Ectodermal cell (in vitro differentiated cells): ENCODE results near the gene TSPAN11.
"Not testable (repeated sequence)": the region's sequence is repeated elsewhere in the genome, so short reads cannot be mapped to it uniquely, and the experiment has no call there.

Source experiments
- H3K27ac ChIP-seq: 2 replicates; pipeline ENCODE4 v1.7.0; 2013; ENCODE audit warnings: mild to moderate bottlenecking, low read depth, low read length; ENCODE audit not compliant: insufficient read depth, poor library complexity, severe bottlenecking
- H3K27me3 ChIP-seq: 2 replicates; pipeline ENCODE4 v1.7.0; 2013; ENCODE audit warnings: mild to moderate bottlenecking, low read length; ENCODE audit not compliant: insufficient read depth, control insufficient read depth, poor library complexity, severe bottlenecking
- H3K36me3 ChIP-seq: one replicate; pipeline ENCODE4 v1.7.0; 2013; ENCODE audit warnings: low read length; ENCODE audit not compliant: control insufficient read depth, insufficient read depth
- H3K4me1 ChIP-seq: one replicate; pipeline ENCODE4 v1.7.0; 2013; ENCODE audit warnings: low read length; ENCODE audit not compliant: control insufficient read depth, insufficient read depth
- H3K4me3 ChIP-seq: 2 replicates; pipeline ENCODE4 v1.7.0; 2013; ENCODE audit warnings: low read depth, low read length, control low read depth; ENCODE audit not compliant: insufficient read depth
- H3K9me3 ChIP-seq: 2 replicates; pipeline ENCODE4 v1.7.0; 2013; ENCODE audit warnings: mild to moderate bottlenecking, low read length, moderate library complexity; ENCODE audit not compliant: control insufficient read depth
- WGBS, 2 experiments: methylation state at CpG; one replicate each; pipeline ENCODE4 v1.1.7; 2013; ENCODE audit warnings: missing lambda C conversion rate in 2 of 2; 5-methylcytosine and 5-hydroxymethylcytosine counted together

The TSPAN11 gene

GRCh38 chr12:31018106-31018789 is 91.7 kb downstream of the TSPAN11 start:
- Histone ChIP-seq H3K4me1 (no peaks in the 10 kb centered on the region), H3K27me3 (no peaks in the 10 kb centered on the region), H3K4me3 (no peak overlapping the region), H3K27ac (no peak overlapping the region), H3K9me3 (no peaks in the 10 kb centered on the region), H3K36me3 (no peaks in the 10 kb centered on the region)
- WGBS, 2 experiments: 93 to 94% methylated on average over 3 of the region's 3 CpGs

GRCh38 chr12:31018790-31019505 is 92.4 kb downstream of the TSPAN11 start:
- Histone ChIP-seq H3K36me3 (no peaks in the 10 kb centered on the region), H3K4me1 (no peaks in the 10 kb centered on the region), H3K9me3 (no peaks in the 10 kb centered on the region), H3K27ac (no peak overlapping the region), H3K27me3 (no peaks in the 10 kb centered on the region), H3K4me3 (no peak overlapping the region)
- WGBS, 2 experiments: 96% methylated on average over 6 of the region's 6 CpGs

GRCh38 chr12:31019561-31019960 is 93.0 kb downstream of the TSPAN11 start:
- Histone ChIP-seq H3K4me1 (no peaks in the 10 kb centered on the region), H3K9me3 (no peaks in the 10 kb centered on the region), H3K27me3 (no peaks in the 10 kb centered on the region), H3K27ac (no peak overlapping the region), H3K4me3 (no peak overlapping the region), H3K36me3 (no peaks in the 10 kb centered on the region)
- 93 to 94% methylated on average over 6 of the region's 6 CpGs for WGBS, 2 experiments

GRCh38 chr12:31019976-31020375 is 93.4 kb downstream of the TSPAN11 start:
- no peaks in the 10 kb centered on the region for H3K27me3 ChIP-seq
- no peaks in the 10 kb centered on the region for H3K9me3 ChIP-seq
- no peaks in the 10 kb centered on the region for H3K36me3 ChIP-seq
- no peak overlapping the region for H3K4me3 ChIP-seq
- H3K4me1 ChIP-seq: no peaks in the 10 kb centered on the region
- H3K27ac ChIP-seq: no peak overlapping the region
- 88% methylated on average over 14 of the region's 14 CpGs for WGBS, 2 experiments

- H3K4me3 ChIP-seq: no peak overlapping the region
- no peaks in the 10 kb centered on the region for H3K4me1 ChIP-seq
- no peaks in the 10 kb centered on the region for H3K27me3 ChIP-seq
- H3K9me3 ChIP-seq: no peaks in the 10 kb centered on the region
- H3K27ac ChIP-seq: no peak overlapping the region
- H3K36me3 ChIP-seq: no peaks in the 10 kb centered on the region
- 91 to 92% methylated on average over 11 of the region's 11 CpGs for WGBS, 2 experiments
These were observed 94.0 kb downstream of the TSPAN11 start for GRCh38 chr12:31020385-31021166.

GRCh38 chr12:31021181-31021580 is 94.6 kb downstream of the TSPAN11 start:
- Histone ChIP-seq H3K36me3 (no peaks in the 10 kb centered on the region), H3K27me3 (no peaks in the 10 kb centered on the region), H3K4me3 (no peak overlapping the region), H3K27ac (no peak overlapping the region), H3K9me3 (no peaks in the 10 kb centered on the region), H3K4me1 (no peaks in the 10 kb centered on the region)
- 93 to 96% methylated on average over 3 of the region's 3 CpGs for WGBS, 2 experiments

GRCh38 chr12:31021809-31022494 is 95.4 kb downstream of the TSPAN11 start:
- Histone ChIP-seq H3K27ac (no peak overlapping the region), H3K4me3 (no peak overlapping the region), H3K9me3 (peaks cover under 1% of the 10 kb centered on the region), H3K27me3 (no peaks in the 10 kb centered on the region), H3K4me1 (no peaks in the 10 kb centered on the region), H3K36me3 (no peaks in the 10 kb centered on the region)
- WGBS, 2 experiments: 85 to 89% methylated on average over 4 of the region's 4 CpGs

GRCh38 chr12:31023271-31023724 is 96.8 kb downstream of the TSPAN11 start:
- 87 to 91% methylated on average over 11 of the region's 11 CpGs for WGBS, 2 experiments
- Histone ChIP-seq H3K36me3 (no peaks in the 10 kb centered on the region), H3K27me3 (no peaks in the 10 kb centered on the region), H3K27ac (no peak overlapping the region), H3K4me1 (no peaks in the 10 kb centered on the region), H3K4me3 (no peak overlapping the region), H3K9me3 (peaks cover 2% of the 10 kb centered on the region)

GRCh38 chr12:31026202-31026601 is 99.7 kb downstream of the TSPAN11 start:
- WGBS, 2 experiments: 94% methylated on average over 7 of the region's 7 CpGs
- no peaks in the 10 kb centered on the region for H3K4me1 ChIP-seq
- H3K9me3 ChIP-seq: peaks cover 2% of the 10 kb centered on the region
- no peaks in the 10 kb centered on the region for H3K36me3 ChIP-seq
- H3K4me3 ChIP-seq: no peak overlapping the region
- no peak overlapping the region for H3K27ac ChIP-seq
- H3K27me3 ChIP-seq: no peaks in the 10 kb centered on the region

- WGBS, 2 experiments: 95 to 98% methylated on average over 5 of the region's 5 CpGs
- H3K36me3 ChIP-seq, H3K9me3 ChIP-seq, H3K4me3 ChIP-seq, H3K27me3 ChIP-seq, H3K27ac ChIP-seq, H3K4me1 ChIP-seq: not testable (repeated sequence)
These were observed 100.5 kb downstream of the TSPAN11 start for GRCh38 chr12:31027006-31027405.
